ENCODE data around the gene CNTNAP2.
"Not testable (repeated sequence)": the region's sequence is repeated elsewhere in the genome, so short reads cannot be mapped to it uniquely, and the experiment has no call there.

CNTNAP2 gene

DNA sequence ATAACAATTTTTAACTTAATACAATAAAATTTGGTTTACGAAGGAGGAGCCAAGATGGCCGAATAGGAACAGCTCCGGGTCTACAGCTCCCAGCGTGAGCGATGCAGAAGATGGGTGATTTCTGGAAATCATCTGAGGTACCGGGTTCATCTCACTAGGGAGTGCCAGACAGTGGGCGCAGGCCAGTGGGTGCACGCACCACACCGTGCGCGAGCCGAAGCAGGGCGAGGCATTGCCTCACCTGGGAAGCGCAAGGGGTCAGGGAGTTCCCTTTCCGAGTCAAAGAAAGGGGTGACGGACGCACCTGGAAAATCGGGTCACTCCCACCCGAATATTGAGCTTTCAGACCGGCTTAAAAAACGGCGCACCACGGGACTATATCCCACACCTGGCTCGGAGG is 789.1 kb downstream of the CNTNAP2 start:
- not testable (repeated sequence) for DNase-seq

DNA sequence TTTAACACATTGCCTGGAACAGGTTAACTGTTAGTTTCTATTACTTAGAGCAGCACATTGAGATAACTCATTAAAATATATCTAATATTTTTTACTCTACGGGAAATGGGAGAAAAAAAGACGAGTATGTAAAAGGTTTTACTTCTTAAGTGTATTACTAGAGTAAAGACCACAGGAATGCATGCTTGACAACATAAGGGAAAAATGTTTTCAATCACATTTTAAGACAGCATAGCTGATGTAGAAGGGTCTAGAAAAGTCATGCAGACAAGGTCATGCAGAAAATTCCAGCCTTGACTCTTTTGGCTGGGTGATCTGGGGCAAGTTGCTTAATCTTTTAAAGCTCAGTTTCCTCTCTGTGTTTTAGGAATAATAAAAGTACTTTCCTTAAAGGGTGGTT is 806.2 kb downstream of the CNTNAP2 start:
- no peak for DNase-seq

DNA sequence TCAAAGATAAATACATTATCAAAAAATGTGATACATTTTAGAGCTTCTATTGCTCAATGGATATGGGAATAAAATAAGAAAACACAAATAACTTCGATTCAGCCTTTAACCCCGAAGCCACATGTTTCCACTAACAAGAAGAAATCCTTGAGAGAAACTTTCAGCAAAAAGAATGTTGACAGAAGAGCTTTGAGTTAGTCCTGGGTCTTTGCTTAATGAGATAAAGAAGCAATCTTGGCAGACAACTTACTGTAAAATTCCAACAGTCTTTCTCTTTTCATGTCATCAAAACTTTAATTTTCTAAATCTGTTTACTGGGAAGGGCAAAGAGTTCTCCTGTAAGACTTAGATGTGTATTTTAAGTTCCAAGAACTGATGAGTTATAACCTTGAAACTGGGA is 810.2 kb downstream of the CNTNAP2 start:
- no peak for DNase-seq

DNA sequence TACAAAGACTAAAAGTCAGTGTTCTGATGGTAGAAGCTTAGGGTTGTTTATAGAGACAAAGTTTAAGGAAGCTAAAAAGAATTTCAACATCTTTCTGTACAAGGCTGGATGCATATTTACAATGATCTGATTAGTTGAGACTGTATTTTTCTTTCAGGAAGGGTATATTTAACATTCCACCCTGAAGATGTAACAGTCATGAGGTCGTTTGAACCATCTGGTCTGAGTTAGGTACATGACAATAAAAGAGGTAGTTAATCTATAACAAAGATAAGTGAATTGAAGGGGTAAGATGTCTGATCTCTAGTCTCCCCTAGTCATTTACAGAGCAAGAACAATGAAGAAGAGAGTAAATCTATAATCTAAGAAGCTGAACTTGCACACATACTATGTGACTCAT is 821.2 kb downstream of the CNTNAP2 start:
- DNase-seq: no peak

DNA sequence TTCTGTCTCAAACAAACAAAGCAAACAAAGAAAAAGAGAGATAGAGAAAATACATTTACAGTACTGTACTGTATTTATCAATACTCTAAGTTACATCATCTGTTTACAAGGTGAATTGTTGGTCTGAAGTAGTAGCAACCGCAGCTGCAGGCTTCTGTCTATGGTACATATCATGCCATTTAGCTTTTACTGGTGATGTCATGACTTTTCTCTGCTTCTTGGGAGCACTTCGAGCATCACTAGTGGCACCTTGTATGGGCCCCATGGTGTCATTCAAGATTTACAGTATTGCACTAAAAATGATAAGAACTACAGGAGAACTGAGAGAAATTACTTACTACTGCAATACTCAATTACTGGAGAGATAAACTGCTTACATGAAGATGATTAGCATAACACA is 826.9 kb downstream of the CNTNAP2 start:
- no peak for DNase-seq

DNA sequence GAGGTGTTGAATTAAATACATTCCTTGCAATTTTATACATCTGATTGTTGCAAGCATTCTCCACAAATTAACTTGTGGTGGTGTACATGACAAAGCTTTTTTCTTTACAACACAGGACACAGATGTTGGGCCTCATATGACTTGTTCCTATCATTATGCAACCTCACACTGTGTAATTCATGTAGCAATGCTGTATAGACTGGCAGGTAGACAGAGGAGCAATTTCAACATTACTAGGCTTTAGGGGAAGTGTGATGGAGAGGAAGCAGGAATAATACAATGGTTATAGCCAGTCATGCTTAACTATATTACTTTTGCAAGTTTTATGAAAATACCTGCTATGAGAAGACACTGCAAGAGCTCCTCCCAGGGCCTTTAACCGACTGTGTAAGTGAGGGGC is 832.1 kb downstream of the CNTNAP2 start:
- no peak for DNase-seq

DNA sequence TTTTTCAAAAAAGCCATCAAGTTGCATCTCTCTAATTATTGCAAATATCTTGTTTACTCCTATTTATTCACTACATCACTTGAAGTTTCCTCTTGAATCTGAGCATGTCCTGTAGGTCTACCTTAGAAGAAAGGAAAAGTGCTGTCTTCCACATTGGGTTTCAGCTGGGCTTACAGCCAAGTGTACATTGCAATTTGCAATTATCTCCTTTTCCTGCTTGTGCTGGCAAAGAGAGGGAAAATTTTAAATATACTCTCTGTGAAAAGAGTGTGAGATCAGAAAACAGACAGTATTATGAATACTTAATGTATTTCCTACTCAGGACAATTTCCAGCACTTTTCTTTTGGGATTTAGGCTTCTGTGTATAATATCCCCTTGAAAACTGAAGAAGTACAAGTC is 839.7 kb downstream of the CNTNAP2 start:
- DNase-seq: no peak

DNA sequence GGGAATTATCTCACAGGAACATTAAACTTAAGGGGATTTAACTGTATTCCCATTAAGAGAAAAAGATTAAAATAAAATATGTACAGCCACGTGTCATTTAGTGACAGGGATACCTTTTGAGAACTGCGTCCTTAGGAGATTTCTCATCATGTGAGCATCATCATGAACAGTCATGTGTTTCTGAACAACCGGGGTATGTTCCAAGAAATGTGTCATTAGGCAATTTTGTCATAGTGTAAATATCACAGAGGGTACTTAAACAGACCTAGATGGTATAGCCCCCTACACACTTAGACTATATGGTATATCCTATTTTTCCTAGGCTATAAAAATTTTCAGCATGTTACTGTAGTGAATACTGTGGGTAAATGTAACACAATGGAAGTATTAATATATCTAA is 840.3 kb downstream of the CNTNAP2 start:
- no peak for DNase-seq

DNA sequence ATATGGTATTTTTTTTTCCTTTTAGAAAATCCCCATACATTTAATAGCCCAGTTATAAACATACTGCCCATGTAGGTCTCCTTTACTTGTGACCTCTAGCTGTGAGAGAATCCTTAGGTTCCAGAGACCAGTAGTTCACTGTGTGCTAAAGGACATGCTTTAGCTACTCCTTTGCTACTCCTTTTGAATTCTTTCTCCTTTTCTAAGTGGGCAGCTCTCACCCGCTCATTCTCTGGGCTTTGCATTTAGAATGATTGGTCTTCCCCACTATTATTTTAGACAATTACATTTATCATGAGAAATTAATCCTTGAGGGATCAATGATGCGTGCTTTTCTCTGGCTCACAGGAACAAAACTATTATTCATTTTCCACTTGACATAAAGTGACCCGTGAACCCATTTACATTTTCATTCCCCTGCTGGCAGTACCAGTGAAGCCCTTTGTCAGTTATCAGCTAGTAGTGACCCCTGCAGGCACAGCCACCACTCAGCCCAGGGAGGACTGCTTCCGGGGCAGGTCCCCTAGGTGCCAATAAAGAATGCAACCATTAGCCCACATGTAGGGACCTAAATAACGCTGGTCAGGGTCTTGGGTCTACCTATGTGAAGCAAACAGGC is 844.3 kb downstream of the CNTNAP2 start:
- DNase-seq: no peak

DNA sequence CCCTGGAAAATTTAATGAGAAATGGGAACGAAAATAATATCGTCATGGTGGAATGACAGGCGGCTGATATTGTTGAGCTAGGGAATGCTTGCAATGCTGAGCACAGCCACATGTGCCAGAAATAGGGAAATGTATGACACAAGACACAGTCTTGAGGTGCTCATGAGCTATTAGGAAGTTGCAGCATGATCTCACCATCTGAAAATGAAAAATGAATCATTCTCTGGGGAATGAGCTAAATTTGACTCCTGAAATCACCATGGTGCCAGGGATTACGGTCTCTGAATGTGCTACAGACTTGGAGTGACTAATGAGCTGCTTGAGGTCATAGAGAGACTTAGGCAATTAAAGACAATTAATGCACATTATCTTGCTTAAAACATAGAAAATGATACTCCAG is 845.0 kb downstream of the CNTNAP2 start:
- DNase-seq: no peak

DNA sequence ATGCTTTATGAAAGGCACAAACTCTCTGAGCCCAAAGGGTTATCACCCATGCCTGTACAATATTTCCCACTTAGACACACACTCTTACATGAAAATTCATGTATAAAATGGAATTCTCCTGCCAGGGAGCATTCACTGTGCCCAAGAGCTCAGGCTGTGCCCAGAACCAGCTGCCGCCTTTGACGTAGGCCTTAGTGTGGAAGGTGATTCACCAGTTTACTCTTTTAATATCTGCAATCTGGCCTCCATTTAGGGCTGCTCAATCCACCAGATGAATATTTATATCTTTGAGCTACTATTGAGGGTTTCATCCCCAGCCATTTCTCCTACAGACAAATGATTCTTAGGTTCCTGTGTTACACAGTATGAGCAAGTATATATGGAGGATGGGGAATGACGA is 849.7 kb downstream of the CNTNAP2 start:
- DNase-seq: no peak

DNA sequence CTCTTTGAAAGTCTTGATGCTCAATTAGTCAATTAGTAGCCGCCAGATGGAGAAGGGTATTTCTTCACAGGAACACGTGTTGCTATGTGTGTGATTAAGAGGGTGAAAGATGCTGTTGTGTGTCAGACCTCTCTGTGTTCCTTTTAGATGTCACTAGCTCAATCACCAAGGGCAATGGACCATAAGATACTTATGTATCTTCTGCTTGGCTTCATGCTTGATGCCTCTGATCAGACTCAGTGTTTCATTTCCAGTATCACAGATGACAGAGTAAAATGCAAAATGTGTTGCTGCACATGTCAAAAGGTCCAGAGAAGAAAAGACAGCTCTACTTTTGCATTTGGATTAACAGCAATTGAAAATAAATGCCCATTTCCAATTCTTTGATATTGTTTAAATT is 865.9 kb downstream of the CNTNAP2 start:
- no peak for DNase-seq

DNA sequence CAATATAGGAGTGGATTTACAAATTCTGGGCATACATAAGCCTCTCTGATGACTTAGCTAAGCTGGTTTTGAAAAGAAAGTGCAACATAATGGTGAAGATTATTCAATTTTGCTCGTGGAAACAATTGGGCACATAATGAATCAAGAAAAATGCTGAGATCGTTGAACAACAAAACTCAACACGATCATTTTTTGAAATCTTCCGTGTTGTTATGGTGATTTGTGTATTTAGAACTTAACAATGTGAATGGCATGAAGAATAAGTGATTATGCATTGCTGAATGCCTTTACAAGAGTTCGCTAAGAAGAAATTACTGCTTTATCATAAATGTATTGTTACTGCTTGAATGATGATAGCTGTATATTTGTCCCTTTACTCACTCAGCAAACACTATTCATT is 875.0 kb downstream of the CNTNAP2 start:
- no peak for DNase-seq

DNA sequence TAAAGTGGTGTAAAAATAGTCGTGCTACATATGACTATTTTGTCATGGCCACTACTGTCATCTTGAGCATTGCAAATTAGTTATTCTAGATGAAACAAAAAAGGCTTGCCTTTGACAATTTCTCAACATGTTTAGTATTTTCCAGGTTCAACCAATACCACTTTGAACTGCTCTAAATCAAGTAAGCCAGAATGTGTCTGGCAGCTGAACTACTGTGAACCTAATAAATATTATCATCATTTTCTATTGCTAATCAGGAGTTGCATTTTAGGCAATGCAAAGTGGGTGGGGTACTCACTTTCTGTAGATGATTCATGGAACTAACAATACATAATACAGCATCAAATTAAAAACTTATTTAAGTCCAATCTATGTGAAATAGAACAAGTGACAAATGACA is 877.2 kb downstream of the CNTNAP2 start:
- no peak for DNase-seq

DNA sequence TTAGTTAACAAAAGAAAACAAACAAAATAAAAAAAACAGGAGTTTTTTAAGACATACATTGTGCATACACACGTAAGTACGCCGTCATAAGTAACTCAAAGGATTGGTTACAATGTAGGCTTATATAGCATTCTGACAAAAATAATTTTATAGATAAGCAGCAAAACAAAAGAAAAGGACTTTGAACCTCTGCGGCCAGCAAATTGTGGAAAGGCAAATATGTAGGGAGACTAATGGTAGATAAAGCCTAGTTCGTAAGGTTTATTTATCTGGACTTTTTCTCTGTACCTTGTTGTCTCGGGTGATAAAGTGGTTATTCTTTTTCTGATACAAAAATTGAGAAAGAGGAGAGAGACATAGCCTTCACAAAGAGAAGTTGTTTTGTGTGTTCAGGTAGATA is 891.9 kb downstream of the CNTNAP2 start:
- DNase-seq: no peak

DNA sequence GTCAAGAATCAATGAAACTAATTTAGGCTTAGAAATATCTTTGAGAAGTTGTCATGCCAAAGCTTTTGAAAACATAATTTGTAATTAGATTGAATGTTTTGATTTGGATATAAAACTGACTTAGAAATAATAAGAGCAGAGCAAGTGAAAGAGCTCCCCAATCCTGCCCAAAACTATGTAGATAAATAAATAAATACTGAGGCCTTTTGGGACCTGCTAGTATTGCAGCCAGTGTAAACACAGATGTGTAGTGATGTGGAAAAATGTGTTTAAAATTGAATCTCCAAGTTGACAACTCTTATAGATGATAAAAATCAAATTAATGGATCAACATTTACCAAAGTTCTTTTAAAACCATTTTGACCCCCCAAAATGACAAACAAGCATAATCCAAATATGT is 896.1 kb downstream of the CNTNAP2 start:
- DNase-seq: no peak

DNA sequence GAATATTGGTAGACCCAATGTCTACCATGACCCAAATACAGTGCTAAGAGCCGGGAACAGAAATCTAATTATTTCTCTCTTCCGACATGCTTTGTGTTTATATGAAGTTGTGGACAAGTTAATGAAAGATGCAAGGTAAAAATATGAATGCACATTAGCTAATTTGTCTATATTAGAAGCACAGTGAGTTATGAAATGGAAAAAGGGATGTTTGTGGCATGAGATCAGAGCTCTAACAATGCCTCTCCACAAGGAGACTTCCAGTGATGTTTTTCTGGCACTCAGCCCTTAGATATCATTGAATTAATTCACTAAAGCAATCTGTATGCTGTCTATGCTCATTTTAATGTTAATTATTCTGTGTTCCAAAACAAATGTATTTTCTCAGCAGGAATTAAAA is 897.2 kb downstream of the CNTNAP2 start:
- DNase-seq: no peak

DNA sequence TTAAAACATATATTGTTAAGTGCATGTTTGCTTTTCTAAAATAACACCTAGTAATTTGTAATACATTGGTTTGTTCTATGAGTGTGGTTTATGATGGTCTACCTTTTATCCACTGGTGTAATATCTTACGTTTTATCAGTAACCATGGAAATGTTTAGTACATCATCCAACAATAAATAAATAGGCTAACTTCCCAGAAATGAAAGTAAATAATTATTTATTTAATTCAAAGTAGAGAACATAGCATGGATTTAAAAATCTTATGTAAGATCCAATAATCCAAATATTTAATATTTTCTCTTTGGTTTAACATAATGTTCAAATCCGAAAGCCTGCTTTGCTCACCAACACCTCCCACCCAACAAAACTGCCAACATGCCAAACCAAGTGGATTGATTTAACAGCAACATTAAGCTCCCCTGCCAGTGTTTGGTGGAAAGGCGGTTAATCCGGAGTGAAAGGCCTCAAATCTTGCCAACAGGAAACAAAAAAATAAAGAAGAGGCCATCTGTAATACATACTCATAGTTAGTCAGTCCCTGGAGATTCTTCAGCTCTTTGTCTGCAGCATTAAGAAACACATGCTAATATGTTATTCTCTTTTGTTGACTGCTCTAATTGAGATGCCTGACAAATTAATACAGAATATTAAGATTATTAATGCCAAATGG is 897.8 kb downstream of the CNTNAP2 start:
- DNase-seq: no peak

DNA sequence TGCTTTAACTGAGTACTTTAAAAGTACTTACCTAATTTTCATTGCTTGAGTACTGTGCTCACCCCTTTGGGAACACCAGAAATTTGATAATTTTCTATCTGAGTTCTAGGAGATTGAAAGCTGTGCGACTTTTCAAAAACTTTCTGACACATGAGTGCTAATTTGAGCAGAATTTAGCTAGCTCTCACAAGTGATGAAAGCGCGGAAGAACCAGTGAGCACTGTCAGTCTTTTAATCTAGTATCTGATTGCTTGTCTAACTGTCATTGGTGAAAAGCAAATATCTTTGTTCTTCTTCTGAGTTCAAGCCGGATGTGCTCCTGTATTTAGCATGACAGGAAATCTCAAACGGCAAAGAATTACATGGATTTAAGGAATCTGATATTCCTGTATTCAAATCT is 899.4 kb downstream of the CNTNAP2 start:
- DNase-seq: no peak

DNA sequence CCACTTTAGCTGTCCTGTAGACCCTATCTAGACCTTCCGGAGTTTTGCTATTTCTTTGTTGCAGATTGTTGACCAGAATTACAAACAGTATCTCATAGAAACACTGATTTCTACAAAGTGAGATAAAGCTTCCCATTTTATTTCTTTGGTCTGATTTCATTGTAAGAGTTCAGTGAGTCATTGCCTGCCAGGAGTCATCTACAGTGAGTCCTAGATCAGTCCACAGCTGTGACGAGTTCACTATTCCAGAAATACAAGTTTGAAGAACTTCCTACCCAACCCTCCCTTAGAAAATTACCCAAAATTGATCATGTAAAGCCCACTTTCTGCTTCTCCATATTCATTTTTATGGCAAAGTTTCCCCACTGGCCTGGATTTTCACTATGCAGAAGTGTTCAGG is 905.5 kb downstream of the CNTNAP2 start:
- no peak for DNase-seq

DNA sequence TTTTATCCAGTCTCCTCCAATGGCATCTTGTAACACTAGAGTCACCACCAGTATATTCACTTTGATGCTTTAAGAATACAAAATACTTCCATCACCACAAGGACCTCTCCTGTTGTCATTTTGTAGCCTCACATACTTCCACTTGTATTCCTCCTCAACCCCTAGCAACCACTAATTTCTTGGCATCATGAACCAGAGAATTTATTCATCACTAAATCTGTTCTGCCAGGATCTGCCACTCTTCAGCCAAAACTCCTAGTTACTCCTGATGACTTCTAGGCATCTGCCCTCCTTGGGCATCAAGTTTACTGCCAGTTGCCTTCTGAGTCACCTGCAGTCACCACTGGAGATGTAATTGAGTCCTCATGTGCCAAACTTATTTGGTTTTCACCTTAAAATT is 906.8 kb downstream of the CNTNAP2 start:
- no peak for DNase-seq

DNA sequence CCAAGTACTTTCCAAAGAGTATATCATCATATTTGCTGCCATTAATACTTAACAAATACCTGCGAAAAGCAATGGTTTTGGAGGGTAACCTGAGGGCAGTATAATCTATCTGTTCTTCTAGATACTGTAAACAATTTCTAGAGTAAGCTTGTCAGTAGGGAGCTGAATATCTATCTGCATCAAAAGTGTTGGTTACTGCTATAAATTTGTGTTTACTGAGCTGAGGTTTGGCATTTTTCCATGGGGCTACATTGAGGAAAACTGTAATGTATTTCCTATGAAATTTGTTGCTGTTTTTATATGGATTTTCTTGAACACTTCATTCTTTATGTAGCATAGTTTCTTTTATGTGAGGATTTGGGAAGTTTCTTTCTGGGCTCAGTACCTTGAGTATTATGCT is 913.4 kb downstream of the CNTNAP2 start:
- DNase-seq: no peak

DNA sequence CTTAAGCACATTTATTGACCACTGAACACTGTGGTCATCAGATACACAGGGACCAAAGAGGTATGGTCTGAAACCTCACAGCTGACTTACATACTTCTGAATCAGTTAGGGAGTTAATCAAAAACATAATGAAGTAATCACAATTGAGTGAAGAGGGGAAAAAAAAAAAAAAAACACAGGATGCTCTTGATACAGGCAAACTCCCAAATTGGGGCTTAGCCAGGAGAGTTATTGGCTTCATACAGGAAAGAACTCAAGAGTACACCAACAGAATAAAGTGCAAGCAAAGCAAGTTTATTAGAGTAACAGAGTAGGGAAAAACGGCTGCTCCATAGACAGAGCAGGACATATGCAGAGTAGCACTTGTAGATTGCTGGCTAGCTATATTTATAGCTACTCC is 917.0 kb downstream of the CNTNAP2 start:
- no peak for DNase-seq

DNA sequence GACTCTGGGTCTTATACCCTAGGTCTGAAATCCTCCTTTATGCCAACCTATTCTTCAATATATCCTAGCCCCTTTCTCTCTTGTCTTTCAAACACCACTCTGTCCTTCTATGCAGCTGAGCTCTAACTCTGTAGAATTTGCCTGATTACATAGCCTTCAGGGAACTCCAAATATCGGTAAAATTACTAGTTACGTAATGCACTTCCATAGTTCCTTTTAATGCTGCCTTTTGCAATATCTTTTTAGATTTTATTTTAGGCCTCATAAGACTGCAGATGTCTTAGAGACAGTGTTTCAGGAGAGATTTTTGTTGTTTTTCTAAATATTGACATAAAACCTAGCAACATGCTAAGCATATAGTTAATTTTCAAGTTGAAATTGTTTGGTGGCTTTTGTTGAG is 924.8 kb downstream of the CNTNAP2 start:
- no peak for DNase-seq

DNA sequence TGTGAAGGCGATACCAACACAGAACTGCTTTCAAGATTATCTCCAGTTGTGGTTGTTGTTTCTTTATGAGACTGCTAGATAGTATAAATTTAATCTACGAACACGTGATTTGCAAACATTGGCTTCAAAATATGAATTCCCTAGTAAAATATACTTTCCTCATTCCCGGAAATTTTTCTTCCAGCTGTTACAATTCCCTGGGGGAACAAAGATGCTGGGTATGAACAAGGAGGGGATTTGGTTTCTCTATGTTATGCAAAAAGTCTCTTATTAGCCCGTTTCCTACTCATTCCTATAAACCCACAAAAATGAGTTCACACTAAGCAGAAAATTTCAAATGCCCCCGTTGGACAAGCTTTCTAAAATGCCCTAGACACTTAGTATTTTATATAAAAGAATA is 928.3 kb downstream of the CNTNAP2 start:
- DNase-seq: no peak

Data from activated CD4-positive, alpha-beta T cell treated with anti-CD3 and anti-CD28 coated beads, Interleukin-2, Interleukin-6, amounts not matched to agents 100 ng/mL and 50 ng/mL, durations not matched to agents 16 hours and 8 hours (primary cell).